ENCODE results near the gene ATF7. TPM values are rescaled to one million over a fixed set of nuclear protein-coding genes. Genes with fewer than 3 reads are reported as not detected.

The ATF7 gene
- total and polyA plus RNA-seq, 9 of the 15 experiments (the other 6 are each of a cell fraction or from before 2014, with no cell fraction given), result 10.6 to 30.4 (median 20.7) TPM

DNA sequence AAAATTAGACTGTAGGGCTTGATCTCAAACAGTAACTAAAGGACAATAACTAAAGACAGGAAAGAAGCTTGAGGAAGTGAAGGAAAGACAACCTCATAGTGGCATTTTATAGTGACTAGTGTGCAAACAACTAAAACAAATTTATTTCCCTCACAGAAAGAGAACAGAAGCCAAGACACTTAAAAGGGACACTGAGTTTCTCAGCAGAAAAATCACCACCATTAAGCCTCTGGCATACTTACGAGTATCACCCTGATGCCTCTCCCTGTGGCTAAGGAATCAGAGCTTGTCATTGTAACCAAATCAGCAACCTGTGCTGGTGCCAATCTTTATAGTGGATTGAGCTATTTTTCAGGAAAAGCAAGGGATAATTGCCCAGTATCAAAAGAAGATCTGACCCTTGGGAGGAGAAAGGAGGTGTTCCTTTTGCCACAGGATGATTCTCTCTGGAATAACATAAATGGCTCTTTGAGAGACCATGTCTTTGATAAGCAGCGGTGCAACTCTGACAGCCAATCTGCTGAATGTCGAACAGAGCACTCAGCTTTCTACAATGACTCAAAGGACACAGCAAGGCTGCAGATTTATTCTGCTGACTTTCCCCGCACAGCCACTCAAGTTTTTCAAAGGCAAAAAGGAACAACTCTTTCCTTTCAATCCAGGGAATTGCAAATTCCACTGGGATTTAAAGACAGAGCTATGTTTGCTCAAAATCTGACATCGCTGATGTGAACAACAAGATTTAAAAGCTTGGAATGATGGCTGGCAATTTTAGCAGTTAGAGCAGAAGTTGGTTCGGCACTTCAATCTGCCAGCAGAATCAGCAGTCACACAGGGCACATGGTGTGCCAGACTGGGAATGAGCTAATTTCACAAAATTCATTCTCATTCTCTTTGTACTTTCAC, 34.6 kb downstream of the ATF7 start (continued):
- TF ChIP-seq, protein P1, sequence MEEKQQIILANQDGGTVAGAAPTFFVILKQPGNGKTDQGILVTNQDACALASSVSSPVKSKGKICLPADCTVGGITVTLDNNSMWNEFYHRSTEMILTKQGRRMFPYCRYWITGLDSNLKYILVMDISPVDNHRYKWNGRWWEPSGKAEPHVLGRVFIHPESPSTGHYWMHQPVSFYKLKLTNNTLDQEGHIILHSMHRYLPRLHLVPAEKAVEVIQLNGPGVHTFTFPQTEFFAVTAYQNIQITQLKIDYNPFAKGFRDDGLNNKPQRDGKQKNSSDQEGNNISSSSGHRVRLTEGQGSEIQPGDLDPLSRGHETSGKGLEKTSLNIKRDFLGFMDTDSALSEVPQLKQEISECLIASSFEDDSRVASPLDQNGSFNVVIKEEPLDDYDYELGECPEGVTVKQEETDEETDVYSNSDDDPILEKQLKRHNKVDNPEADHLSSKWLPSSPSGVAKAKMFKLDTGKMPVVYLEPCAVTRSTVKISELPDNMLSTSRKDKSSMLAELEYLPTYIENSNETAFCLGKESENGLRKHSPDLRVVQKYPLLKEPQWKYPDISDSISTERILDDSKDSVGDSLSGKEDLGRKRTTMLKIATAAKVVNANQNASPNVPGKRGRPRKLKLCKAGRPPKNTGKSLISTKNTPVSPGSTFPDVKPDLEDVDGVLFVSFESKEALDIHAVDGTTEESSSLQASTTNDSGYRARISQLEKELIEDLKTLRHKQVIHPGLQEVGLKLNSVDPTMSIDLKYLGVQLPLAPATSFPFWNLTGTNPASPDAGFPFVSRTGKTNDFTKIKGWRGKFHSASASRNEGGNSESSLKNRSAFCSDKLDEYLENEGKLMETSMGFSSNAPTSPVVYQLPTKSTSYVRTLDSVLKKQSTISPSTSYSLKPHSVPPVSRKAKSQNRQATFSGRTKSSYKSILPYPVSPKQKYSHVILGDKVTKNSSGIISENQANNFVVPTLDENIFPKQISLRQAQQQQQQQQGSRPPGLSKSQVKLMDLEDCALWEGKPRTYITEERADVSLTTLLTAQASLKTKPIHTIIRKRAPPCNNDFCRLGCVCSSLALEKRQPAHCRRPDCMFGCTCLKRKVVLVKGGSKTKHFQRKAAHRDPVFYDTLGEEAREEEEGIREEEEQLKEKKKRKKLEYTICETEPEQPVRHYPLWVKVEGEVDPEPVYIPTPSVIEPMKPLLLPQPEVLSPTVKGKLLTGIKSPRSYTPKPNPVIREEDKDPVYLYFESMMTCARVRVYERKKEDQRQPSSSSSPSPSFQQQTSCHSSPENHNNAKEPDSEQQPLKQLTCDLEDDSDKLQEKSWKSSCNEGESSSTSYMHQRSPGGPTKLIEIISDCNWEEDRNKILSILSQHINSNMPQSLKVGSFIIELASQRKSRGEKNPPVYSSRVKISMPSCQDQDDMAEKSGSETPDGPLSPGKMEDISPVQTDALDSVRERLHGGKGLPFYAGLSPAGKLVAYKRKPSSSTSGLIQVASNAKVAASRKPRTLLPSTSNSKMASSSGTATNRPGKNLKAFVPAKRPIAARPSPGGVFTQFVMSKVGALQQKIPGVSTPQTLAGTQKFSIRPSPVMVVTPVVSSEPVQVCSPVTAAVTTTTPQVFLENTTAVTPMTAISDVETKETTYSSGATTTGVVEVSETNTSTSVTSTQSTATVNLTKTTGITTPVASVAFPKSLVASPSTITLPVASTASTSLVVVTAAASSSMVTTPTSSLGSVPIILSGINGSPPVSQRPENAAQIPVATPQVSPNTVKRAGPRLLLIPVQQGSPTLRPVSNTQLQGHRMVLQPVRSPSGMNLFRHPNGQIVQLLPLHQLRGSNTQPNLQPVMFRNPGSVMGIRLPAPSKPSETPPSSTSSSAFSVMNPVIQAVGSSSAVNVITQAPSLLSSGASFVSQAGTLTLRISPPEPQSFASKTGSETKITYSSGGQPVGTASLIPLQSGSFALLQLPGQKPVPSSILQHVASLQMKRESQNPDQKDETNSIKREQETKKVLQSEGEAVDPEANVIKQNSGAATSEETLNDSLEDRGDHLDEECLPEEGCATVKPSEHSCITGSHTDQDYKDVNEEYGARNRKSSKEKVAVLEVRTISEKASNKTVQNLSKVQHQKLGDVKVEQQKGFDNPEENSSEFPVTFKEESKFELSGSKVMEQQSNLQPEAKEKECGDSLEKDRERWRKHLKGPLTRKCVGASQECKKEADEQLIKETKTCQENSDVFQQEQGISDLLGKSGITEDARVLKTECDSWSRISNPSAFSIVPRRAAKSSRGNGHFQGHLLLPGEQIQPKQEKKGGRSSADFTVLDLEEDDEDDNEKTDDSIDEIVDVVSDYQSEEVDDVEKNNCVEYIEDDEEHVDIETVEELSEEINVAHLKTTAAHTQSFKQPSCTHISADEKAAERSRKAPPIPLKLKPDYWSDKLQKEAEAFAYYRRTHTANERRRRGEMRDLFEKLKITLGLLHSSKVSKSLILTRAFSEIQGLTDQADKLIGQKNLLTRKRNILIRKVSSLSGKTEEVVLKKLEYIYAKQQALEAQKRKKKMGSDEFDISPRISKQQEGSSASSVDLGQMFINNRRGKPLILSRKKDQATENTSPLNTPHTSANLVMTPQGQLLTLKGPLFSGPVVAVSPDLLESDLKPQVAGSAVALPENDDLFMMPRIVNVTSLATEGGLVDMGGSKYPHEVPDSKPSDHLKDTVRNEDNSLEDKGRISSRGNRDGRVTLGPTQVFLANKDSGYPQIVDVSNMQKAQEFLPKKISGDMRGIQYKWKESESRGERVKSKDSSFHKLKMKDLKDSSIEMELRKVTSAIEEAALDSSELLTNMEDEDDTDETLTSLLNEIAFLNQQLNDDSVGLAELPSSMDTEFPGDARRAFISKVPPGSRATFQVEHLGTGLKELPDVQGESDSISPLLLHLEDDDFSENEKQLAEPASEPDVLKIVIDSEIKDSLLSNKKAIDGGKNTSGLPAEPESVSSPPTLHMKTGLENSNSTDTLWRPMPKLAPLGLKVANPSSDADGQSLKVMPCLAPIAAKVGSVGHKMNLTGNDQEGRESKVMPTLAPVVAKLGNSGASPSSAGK (IDR thresholded peaks at IDR 0.05), result no peak

All from K562 (cell line).